ENCODE results near the gene TMC2. TPM values are rescaled to one million over a fixed set of nuclear protein-coding genes. Genes with fewer than 3 reads are reported as not detected.

Gene TMC2
- total and polyA plus RNA-seq, 2 of the 4 experiments (the other 2 are of a cell fraction), result not detected

- Histone ChIP-seq H3K9ac (ENCODE audit: low read depth, low read length) (no peak overlapping the region), H3K4ac (ENCODE audit: low read depth, low read length) (no peak overlapping the region), H3K4me2 (ENCODE audit: low read depth, low read length) (no peak overlapping the region), H3K23ac (ENCODE audit: low read depth, low read length) (0 out of 2 replicates have a peak overlapping the region, but pooled peaks have one; percentile 27), H2BK15ac (ENCODE audit: low read depth, low read length) (no peak overlapping the region), H3K27me3 (ENCODE audit: control insufficient read depth, insufficient read depth, low read length) (no peaks in the 10 kb centered on the region), H3K27ac (ENCODE audit: insufficient read depth, low read length) (no peak overlapping the region), H3K4me1 (ENCODE audit: control insufficient read depth, insufficient read depth, low read length) (peaks cover 5% of the 10 kb centered on the region), H2AFZ (replicated peaks; ENCODE audit: low read length, poor library complexity) (no peak overlapping the region), H3K18ac (ENCODE audit: low read depth, low read length) (no peak overlapping the region), H2BK5ac (ENCODE audit: low read depth, low read length, poor library complexity, severe bottlenecking) (no peak overlapping the region), H3K9me3 (ENCODE audit: control insufficient read depth, insufficient read depth, low read length) (no peaks in the 10 kb centered on the region), H4K5ac (ENCODE audit: low read depth, low read length) (no peak overlapping the region), H3K79me1 (ENCODE audit: low read depth in 1 of 2, low read length in 2 of 2) (peaks cover 25 to 53% of the 10 kb centered on the region in 2 experiments), H4K91ac (ENCODE audit: insufficient read depth, low read depth, low read length) (no peak overlapping the region), H4K20me1 (ENCODE audit: insufficient read depth, low read length) (peaks cover 57% of the 10 kb centered on the region), H2AK9ac (replicated peaks; ENCODE audit: low read depth, low read length, poor library complexity) (no peak overlapping the region), H2BK120ac (ENCODE audit: low read depth, low read length) (no peak overlapping the region), H3K56ac (ENCODE audit: extremely low read depth, insufficient read depth, low read length) (no peak overlapping the region), H3K36me3 (ENCODE audit: control insufficient read depth, insufficient read depth, low read length) (peaks cover 66% of the 10 kb centered on the region), H3K4me3 (ENCODE audit: insufficient read depth, low read depth, low read length) (no peak overlapping the region), H4K8ac (ENCODE audit: low read depth in 2 of 2, low read length in 2 of 2) (no peak overlapping the region), H3K14ac (replicated peaks; ENCODE audit: low read depth, low read length) (no peak overlapping the region), H2AK5ac (ENCODE audit: low read depth, low read length) (no peak overlapping the region), H3K9me1 (ENCODE audit: insufficient read depth, low read length) (peaks cover 13% of the 10 kb centered on the region), H2BK20ac (ENCODE audit: low read depth, low read length) (no peak overlapping the region)
- CTCF ChIA-PET, result no interaction called here
- WGBS, 2 experiments (ENCODE audit: extremely low coverage in 2 of 2, insufficient read length in 1 of 2), result 95% methylated on average over 9 of the region's 17 CpGs; no CpG with 5 or more reads in 1 of the 2 experiments
- no peak for DNase-seq
- no TSS peak for BruUV-seq (replicated peaks)
- intact Hi-C loops (cut with micrococcal nuclease), result no loop called here
- dilution Hi-C loops (cut with HindIII; ENCODE audit: low sequenced_read_pairs, unreplicated experiment), result no loop called here
- in situ Hi-C loops (cut with MboI; ENCODE audit: low sequenced_read_pairs), result no loop called here
- POLR2A ChIA-PET (ENCODE audit: unreplicated experiment), result interaction anchor here (0.6 kb wide), 1 partner anchor 25 kb away, joined by 3 read pairs; no protein-coding TSS in a partner anchor
- no peak for ATAC-seq (ENCODE audit: low read depth)
- TF ChIP-seq BHLHE40 (IDR thresholded peaks at IDR 0.05; ENCODE audit: low read depth, low read length) (no peak), POLR2A (IDR thresholded peaks at IDR 0.05; ENCODE audit: low read depth, low read length) (no peak), MAZ (IDR thresholded peaks at IDR 0.05; ENCODE audit: borderline replicate concordance, low read depth, low read length) (no peak), MAFK (IDR thresholded peaks at IDR 0.05; ENCODE audit: low read depth, low read length) (no peak), RCOR1 (IDR thresholded peaks at IDR 0.05; ENCODE audit: insufficient replicate concordance, low read length) (no peak), SMC3 (IDR thresholded peaks at IDR 0.05; ENCODE audit: low read depth, low read length) (no peak), RFX5 (IDR thresholded peaks at IDR 0.05; ENCODE audit: low read depth, low read length) (no peak), CEBPB (IDR thresholded peaks at IDR 0.05; ENCODE audit: low read depth, low read length) (no peak), CTCF (conservative IDR thresholded peaks at IDR 0.05; ENCODE audit: low read depth, low read length) (no peak), RAD21 (IDR thresholded peaks at IDR 0.05; ENCODE audit: low read length) (no peak), CHD1 (IDR thresholded peaks at IDR 0.05; ENCODE audit: low read depth, low read length) (no peak), MXI1 (IDR thresholded peaks at IDR 0.05; ENCODE audit: borderline replicate concordance, low read depth, low read length) (no peak), FOS (IDR thresholded peaks at IDR 0.05; ENCODE audit: low read depth, low read length) (no peak), NFE2L2 (IDR thresholded peaks at IDR 0.05; ENCODE audit: low read depth, low read length) (no peak)
- TF ChIP-seq, protein P1, sequence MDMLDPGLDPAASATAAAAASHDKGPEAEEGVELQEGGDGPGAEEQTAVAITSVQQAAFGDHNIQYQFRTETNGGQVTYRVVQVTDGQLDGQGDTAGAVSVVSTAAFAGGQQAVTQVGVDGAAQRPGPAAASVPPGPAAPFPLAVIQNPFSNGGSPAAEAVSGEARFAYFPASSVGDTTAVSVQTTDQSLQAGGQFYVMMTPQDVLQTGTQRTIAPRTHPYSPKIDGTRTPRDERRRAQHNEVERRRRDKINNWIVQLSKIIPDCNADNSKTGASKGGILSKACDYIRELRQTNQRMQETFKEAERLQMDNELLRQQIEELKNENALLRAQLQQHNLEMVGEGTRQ (IDR thresholded peaks at IDR 0.05; ENCODE audit: low read depth, low read length), result no peak
Observed at GRCh38 chr20:2655331-2656116, 119.2 kb downstream of the TMC2 start.
